GM12878 (cell line): ENCODE data around the gene ASIC2. TPM values are rescaled to one million over a fixed set of nuclear protein-coding genes. Genes with fewer than 3 reads are reported as not detected.

ENCODE experiments used
- ATAC-seq: fragments of 200-7000 bp; cut with Tn5 transposase; 3 replicates; pipeline ENCODE4 v1.9.1; 2020; ENCODE audit warnings: mild to moderate bottlenecking, moderate library complexity
- BruUV-seq: library from RNA; stranded (reverse); fragments of 400-500 nt; replicated peaks from 2 replicates; lab custom pipeline; 2021; lab: Mats Ljungman, UMichigan
- CTCF ChIA-PET: fragments of 300-600 bp; sonication (Branson Sonifier 250); formaldehyde crosslinking; extraction: SDS; loops from one replicate; lab custom pipeline; 2021; ENCODE audit warnings: inconsistent platforms; lab: Yijun Ruan, JAX
- POLR2A ChIA-PET: fragments of 350-600 bp; formaldehyde crosslinking; extraction: SDS; loops from one replicate; lab custom pipeline; 2021; ENCODE audit warnings: inconsistent platforms; lab: Charles Lee
- RAD21 ChIA-PET: fragments of 300-600 bp; sonication (Branson Sonifier 250); formaldehyde crosslinking; loops from one replicate; lab custom pipeline; 2023; ENCODE audit warnings: antibody characterized with exemption; ENCODE audit not compliant: unreplicated experiment; lab: Charles Lee
- SMC1A ChIA-PET: fragments of 300-600 bp; sonication (Branson Sonifier 250); formaldehyde crosslinking; loops from one replicate; lab custom pipeline; 2023; ENCODE audit not compliant: unreplicated experiment, uncharacterized antibody; lab: Charles Lee
- DNase-seq: peaks from one replicate; pipeline ENCODE4 v3.0.0-alpha.2; 2011; ENCODE audit warnings: low read depth, low spot score
- FAIRE-seq: peaks from 3 replicates; lab custom pipeline; 2011; peaks lifted over from hg19 to GRCh38; lab: Jason Lieb, UNC
- H2AFZ ChIP-seq: 2 replicates; pipeline ENCODE4 v1.6.0; 2011; ENCODE audit warnings: low read depth, low read length, control low read depth; ENCODE audit not compliant: control insufficient read depth
- H3K27ac ChIP-seq: 2 replicates; pipeline ENCODE4 v1.5.1; 2011; ENCODE audit warnings: control low read depth; ENCODE audit not compliant: control insufficient read depth, insufficient read depth
- H3K27me3 ChIP-seq, 2 experiments: replicated peaks in 1 of 2; 2 replicates each; pipeline versions ENCODE4 v1.6.0 to v1.6.1; 2011; ENCODE audit warnings: low read length in 1 of 2; ENCODE audit not compliant: control insufficient read depth in 2 of 2, insufficient read depth in 2 of 2
- H3K36me3 ChIP-seq, 2 experiments: 2 replicates each; pipeline ENCODE4 v1.5.1; 2011; ENCODE audit warnings: low read length in 1 of 2; ENCODE audit not compliant: control insufficient read depth in 2 of 2, insufficient read depth in 2 of 2
- H3K4me1 ChIP-seq: 2 replicates; pipeline ENCODE4 v1.6.1; 2011; ENCODE audit warnings: mild to moderate bottlenecking, low read length, moderate library complexity, mixed read lengths; ENCODE audit not compliant: control insufficient read depth, insufficient read depth
- H3K4me2 ChIP-seq: 2 replicates; pipeline ENCODE4 v1.6.0; 2011; ENCODE audit warnings: control low read depth; ENCODE audit not compliant: control insufficient read depth, insufficient read depth
- H3K4me3 ChIP-seq: fragments of 200-600 bp; sonication (generic); 2 replicates; pipeline ENCODE4 v1.5.1; 2016
- H3K79me2 ChIP-seq: 2 replicates; pipeline ENCODE4 v1.6.0; 2011; ENCODE audit warnings: low read length; ENCODE audit not compliant: control insufficient read depth, insufficient read depth
- H3K9ac ChIP-seq: 2 replicates; pipeline ENCODE4 v1.8.0; 2011; ENCODE audit warnings: low read length, control low read depth, mixed read lengths; ENCODE audit not compliant: control insufficient read depth, insufficient read depth
- H3K9me3 ChIP-seq: replicated peaks from 3 replicates; pipeline ENCODE4 v1.5.1; 2011; ENCODE audit warnings: mild to moderate bottlenecking, low read length; ENCODE audit not compliant: control insufficient read depth, insufficient read depth
- H4K20me1 ChIP-seq: 2 replicates; pipeline ENCODE4 v1.6.0; 2011; ENCODE audit not compliant: control insufficient read depth, insufficient read depth
- CHD1 ChIP-seq: IDR thresholded peaks from 2 replicates; pipeline ENCODE4 v1.6.1; 2012; ENCODE audit warnings: low read depth, low read length, improper control_type of control experiment
- CHD4 ChIP-seq: fragments of 200-600 bp; sonication (generic); IDR thresholded peaks from 2 replicates; pipeline ENCODE4 v1.6.1; 2016; ENCODE audit warnings: mild to moderate bottlenecking
- DPF2 ChIP-seq: fragments of 450-650 bp; IDR thresholded peaks from 2 replicates; pipeline ENCODE4 v1.6.1; 2017; ENCODE audit warnings: mild to moderate bottlenecking
- FOXK2 ChIP-seq: fragments of 450-650 bp; IDR thresholded peaks from 2 replicates; pipeline ENCODE4 v1.6.1; 2017; ENCODE audit warnings: mild to moderate bottlenecking, moderate library complexity
- HDGF ChIP-seq: fragments of 450-650 bp; IDR thresholded peaks from 2 replicates; pipeline ENCODE4 v1.6.1; 2016; ENCODE audit warnings: antibody characterized with exemption
- IRF4 ChIP-seq: IDR thresholded peaks from 2 replicates; pipeline ENCODE4 v1.6.1; 2011; ENCODE audit warnings: low read depth, low read length
- POU2F2 ChIP-seq: IDR thresholded peaks from 3 replicates; pipeline ENCODE4 v1.6.1; 2011; ENCODE audit warnings: low read depth, mild to moderate bottlenecking, low read length, borderline replicate concordance
- PRDM15 ChIP-seq: fragments of 450-650 bp; formaldehyde crosslinking; IDR thresholded peaks from 2 replicates; pipeline ENCODE4 v1.4.0; 2020; ENCODE audit warnings: mild to moderate bottlenecking, moderate library complexity
- WRNIP1 ChIP-seq: IDR thresholded peaks from 2 replicates; pipeline ENCODE4 v1.6.1; 2011; ENCODE audit warnings: low read depth, low read length, improper control_type of control experiment, borderline replicate concordance
- WGBS: methylation state at CpG from one replicate; pipeline ENCODE4 v1.1.6; 2016; ENCODE audit warnings: low lambda C conversion rate; ENCODE audit not compliant: insufficient replicate concordance, insufficient coverage; ENCODE audit errors: missing lambda C conversion rate; 5-methylcytosine and 5-hydroxymethylcytosine counted together
- in situ Hi-C: fragments of 300-500 bp; cut with MboI; formaldehyde crosslinking; loops from 9 replicates; pipeline ENCODE4 v1.14.3; 2018; ENCODE audit warnings: mixed read lengths
- intact Hi-C: fragments of 100-400 bp; cut with micrococcal nuclease; formaldehyde crosslinking; loops from one replicate; pipeline ENCODE4 v1.14.2; 2022; ENCODE audit not compliant: unreplicated experiment
- polyA plus RNA-seq, 11 experiments: library from polyadenylated mRNA; depleted of rRNA in 4 of 11; unstranded in 6 of 11; stranded (reverse) in 5 of 11; fragments of >200 nt; fragmentation: Nextera tagmentation in 4 of 11; fragmentation: Illumina TruSeq in 1 of 11; extraction: Ambion mirVana in 4 of 11; extraction: Trizol in 1 of 11; gene quantifications; 1 replicate in 1 of 11; 2 replicates in 10 of 11; pipeline versions ENCODE4 v1.2.1 to v1.2.3, GENCODE V29; 2011 to 2016; ENCODE audit warnings: inconsistent platforms in 2 of 11, missing spikeins in 2 of 11, low read depth in 1 of 11
- total RNA-seq, 4 experiments: library from RNA; depleted of rRNA in 3 of 4; stranded (reverse); fragments of >200 nt in 3 of 4; fragmentation: Illumina TruSeq in 1 of 4; extraction: Trizol in 1 of 4; gene quantifications; 2 replicates each; pipeline versions ENCODE4 v1.2.1 to v1.2.3, GENCODE V29; 2013 to 2021
- TF ChIP-seq, protein P1 (sequence below): fragments of 450-650 bp; IDR thresholded peaks from 2 replicates; pipeline ENCODE4 v1.6.1; 2017; ENCODE audit warnings: mild to moderate bottlenecking, moderate library complexity

Gene ASIC2
- total and polyA plus RNA-seq, 10 of the 15 experiments (the other 5 are each of a cell fraction or from before 2014, with no cell fraction given): not detected

GRCh38 chr17:33085256-33085655, 207.8 kb downstream of the ASIC2 start:
- Histone ChIP-seq H3K27me3 (peaks cover 0 to 2% of the 10 kb centered on the region in 2 experiments; a peak in 2 of 4 replicates), H3K4me2 (no peak overlapping the region), H3K4me3 (no peak overlapping the region)
- no TSS peak for BruUV-seq
- TF ChIP-seq PRDM15 (CRISPR knock-in tag): no peak
- TF ChIP-seq IRF4: no peak
- no peak for TF ChIP-seq WRNIP1
- TF ChIP-seq POU2F2: no peak
- TF ChIP-seq FOXK2: no peak
- TF ChIP-seq HDGF: no peak
- TF ChIP-seq CHD1: no peak
- TF ChIP-seq DPF2: no peak
- TF ChIP-seq, protein P1, sequence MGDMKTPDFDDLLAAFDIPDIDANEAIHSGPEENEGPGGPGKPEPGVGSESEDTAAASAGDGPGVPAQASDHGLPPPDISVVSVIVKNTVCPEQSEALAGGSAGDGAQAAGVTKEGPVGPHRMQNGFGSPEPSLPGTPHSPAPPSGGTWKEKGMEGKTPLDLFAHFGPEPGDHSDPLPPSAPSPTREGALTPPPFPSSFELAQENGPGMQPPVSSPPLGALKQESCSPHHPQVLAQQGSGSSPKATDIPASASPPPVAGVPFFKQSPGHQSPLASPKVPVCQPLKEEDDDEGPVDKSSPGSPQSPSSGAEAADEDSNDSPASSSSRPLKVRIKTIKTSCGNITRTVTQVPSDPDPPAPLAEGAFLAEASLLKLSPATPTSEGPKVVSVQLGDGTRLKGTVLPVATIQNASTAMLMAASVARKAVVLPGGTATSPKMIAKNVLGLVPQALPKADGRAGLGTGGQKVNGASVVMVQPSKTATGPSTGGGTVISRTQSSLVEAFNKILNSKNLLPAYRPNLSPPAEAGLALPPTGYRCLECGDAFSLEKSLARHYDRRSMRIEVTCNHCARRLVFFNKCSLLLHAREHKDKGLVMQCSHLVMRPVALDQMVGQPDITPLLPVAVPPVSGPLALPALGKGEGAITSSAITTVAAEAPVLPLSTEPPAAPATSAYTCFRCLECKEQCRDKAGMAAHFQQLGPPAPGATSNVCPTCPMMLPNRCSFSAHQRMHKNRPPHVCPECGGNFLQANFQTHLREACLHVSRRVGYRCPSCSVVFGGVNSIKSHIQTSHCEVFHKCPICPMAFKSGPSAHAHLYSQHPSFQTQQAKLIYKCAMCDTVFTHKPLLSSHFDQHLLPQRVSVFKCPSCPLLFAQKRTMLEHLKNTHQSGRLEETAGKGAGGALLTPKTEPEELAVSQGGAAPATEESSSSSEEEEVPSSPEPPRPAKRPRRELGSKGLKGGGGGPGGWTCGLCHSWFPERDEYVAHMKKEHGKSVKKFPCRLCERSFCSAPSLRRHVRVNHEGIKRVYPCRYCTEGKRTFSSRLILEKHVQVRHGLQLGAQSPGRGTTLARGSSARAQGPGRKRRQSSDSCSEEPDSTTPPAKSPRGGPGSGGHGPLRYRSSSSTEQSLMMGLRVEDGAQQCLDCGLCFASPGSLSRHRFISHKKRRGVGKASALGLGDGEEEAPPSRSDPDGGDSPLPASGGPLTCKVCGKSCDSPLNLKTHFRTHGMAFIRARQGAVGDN: no peak
- no peak for TF ChIP-seq CHD4
- TF ChIP-seq, all 136 proteins: peak for 0
- 30% methylated on average over 3 of the region's 3 CpGs for WGBS
- Histone ChIP-seq H3K9ac (no peak overlapping the region), H3K9me3 (no peaks in the 10 kb centered on the region), H2AFZ (no peak overlapping the region), H3K4me1 (no peaks in the 10 kb centered on the region), H3K27ac (no peak overlapping the region), H3K36me3 (no peaks in the 10 kb centered on the region), H4K20me1 (no peaks in the 10 kb centered on the region), H3K79me2 (no peaks in the 10 kb centered on the region)
- intact Hi-C loops: no loop called here
- DNase-seq (no peak), FAIRE-seq (no peak), ATAC-seq (no peak)
- ChIA-PET CTCF (no interaction called here), RAD21 (no interaction called here), POLR2A (no interaction called here), SMC1A (no interaction called here)
- in situ Hi-C loops: no loop called here
